Smooth muscle cell (in vitro differentiated cells): ENCODE data around the gene SCRN2. TPM values are rescaled to one million over a fixed set of nuclear protein-coding genes. Genes with fewer than 3 reads are reported as not detected.

Experiments
- DNase-seq: peaks from one replicate; lab custom pipeline; 2025; ENCODE audit not compliant: unreplicated experiment; lab: John Stamatoyannopoulos, UW
- H2AFZ ChIP-seq: fragments of 200-600 bp; sonication (generic); 2 replicates; pipeline ENCODE4 v1.6.0; 2016; ENCODE audit warnings: antibody characterized with exemption, low read depth, mild to moderate bottlenecking
- H3F3A ChIP-seq: fragments of 200-600 bp; sonication (generic); 2 replicates; pipeline ENCODE4 v1.6.0; 2017; ENCODE audit warnings: antibody characterized with exemption, low read depth
- H3K27ac ChIP-seq: fragments of 200-600 bp; sonication (generic); 2 replicates; pipeline ENCODE4 v1.5.1; 2016; ENCODE audit warnings: low read depth, mild to moderate bottlenecking
- H3K27me3 ChIP-seq: fragments of 200-600 bp; sonication (generic); 2 replicates; pipeline ENCODE4 v1.6.1; 2016; ENCODE audit warnings: low read depth, mild to moderate bottlenecking
- H3K36me3 ChIP-seq: fragments of 200-600 bp; sonication (generic); 2 replicates; pipeline ENCODE4 v1.5.1; 2016; ENCODE audit warnings: low read depth
- H3K4me1 ChIP-seq: fragments of 200-600 bp; sonication (generic); 2 replicates; pipeline ENCODE4 v1.5.1; 2016; ENCODE audit warnings: low read depth
- H3K4me2 ChIP-seq: fragments of 200-600 bp; sonication (generic); 2 replicates; pipeline ENCODE4 v1.6.0; 2016; ENCODE audit warnings: mild to moderate bottlenecking
- H3K4me3 ChIP-seq: fragments of 200-600 bp; sonication (generic); 2 replicates; pipeline ENCODE4 v1.5.1; 2016; ENCODE audit warnings: mild to moderate bottlenecking
- H3K79me2 ChIP-seq: fragments of 200-600 bp; sonication (generic); 2 replicates; pipeline ENCODE4 v1.6.0; 2016; ENCODE audit warnings: low read depth, mild to moderate bottlenecking
- H3K9ac ChIP-seq: fragments of 200-600 bp; sonication (generic); 2 replicates; pipeline ENCODE4 v1.6.0; 2016; ENCODE audit warnings: low read depth
- H3K9me3 ChIP-seq: fragments of 200-600 bp; sonication (generic); replicated peaks from 2 replicates; pipeline ENCODE4 v1.5.1; 2016; ENCODE audit warnings: low read depth
- H4K20me1 ChIP-seq: fragments of 200-600 bp; sonication (generic); 2 replicates; pipeline ENCODE4 v1.6.0; 2016; ENCODE audit warnings: low read depth
- WGBS: methylation state at CpG from one replicate; pipeline ENCODE4 v1.1.7; 2016; ENCODE audit warnings: low lambda C conversion rate; 5-methylcytosine and 5-hydroxymethylcytosine counted together
- polyA plus RNA-seq: library from polyadenylated mRNA; unstranded; fragments of >200 nt; fragmentation: Nextera tagmentation; extraction: Ambion mirVana; gene quantifications from 2 replicates; pipeline ENCODE4 v1.2.1, GENCODE V29; 2016
- total RNA-seq: library from RNA; depleted of rRNA; stranded (reverse); fragments of >200 nt; gene quantifications from 2 replicates; pipeline ENCODE4 v1.2.3, GENCODE V29; 2014
- TF ChIP-seq, protein P1 (sequence below): fragments of 200-600 bp; sonication (generic); IDR thresholded peaks from 2 replicates; pipeline ENCODE4 v1.5.1; 2017; ENCODE audit warnings: borderline replicate concordance, mild to moderate bottlenecking, antibody characterized with exemption; ENCODE audit not compliant: insufficient read depth, poor library complexity, severe bottlenecking

Gene SCRN2
- total and polyA plus RNA-seq, 2 experiments from 2014 or later = 16.0 to 49.4 TPM

DNA sequence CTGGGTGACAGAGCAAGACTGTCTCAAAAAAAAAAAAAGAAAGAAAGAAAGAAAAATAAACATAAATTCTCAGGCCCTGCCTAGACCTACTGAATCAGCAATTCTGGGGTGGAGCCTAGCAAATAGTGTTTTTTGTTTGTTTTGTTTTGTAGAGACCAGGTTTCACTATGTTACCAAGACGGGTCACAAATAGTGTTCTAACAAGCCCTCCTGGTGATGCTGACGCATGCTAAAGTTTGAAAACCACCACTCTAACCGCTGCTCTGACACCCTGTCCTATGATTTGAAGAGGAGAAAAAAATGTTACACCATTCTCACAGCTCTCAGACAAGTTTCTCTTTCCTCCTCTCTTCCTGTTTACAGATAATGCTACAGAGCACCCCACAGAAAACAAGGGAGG lies 11.2 kb downstream of the SCRN2 start:
- Histone ChIP-seq H3K9ac (no peak overlapping the region), H2AFZ (no peak overlapping the region), H4K20me1 (no peaks in the 10 kb centered on the region), H3K36me3 (no peaks in the 10 kb centered on the region), H3F3A (no peaks in the 10 kb centered on the region), H3K4me2 (no peak overlapping the region), H3K4me1 (peaks cover 5% of the 10 kb centered on the region), H3K27me3 (no peaks in the 10 kb centered on the region), H3K27ac (no peak overlapping the region), H3K9me3 (no peaks in the 10 kb centered on the region), H3K79me2 (peaks cover 25% of the 10 kb centered on the region), H3K4me3 (no peak overlapping the region)
- no peak for DNase-seq
- TF ChIP-seq, protein P1, sequence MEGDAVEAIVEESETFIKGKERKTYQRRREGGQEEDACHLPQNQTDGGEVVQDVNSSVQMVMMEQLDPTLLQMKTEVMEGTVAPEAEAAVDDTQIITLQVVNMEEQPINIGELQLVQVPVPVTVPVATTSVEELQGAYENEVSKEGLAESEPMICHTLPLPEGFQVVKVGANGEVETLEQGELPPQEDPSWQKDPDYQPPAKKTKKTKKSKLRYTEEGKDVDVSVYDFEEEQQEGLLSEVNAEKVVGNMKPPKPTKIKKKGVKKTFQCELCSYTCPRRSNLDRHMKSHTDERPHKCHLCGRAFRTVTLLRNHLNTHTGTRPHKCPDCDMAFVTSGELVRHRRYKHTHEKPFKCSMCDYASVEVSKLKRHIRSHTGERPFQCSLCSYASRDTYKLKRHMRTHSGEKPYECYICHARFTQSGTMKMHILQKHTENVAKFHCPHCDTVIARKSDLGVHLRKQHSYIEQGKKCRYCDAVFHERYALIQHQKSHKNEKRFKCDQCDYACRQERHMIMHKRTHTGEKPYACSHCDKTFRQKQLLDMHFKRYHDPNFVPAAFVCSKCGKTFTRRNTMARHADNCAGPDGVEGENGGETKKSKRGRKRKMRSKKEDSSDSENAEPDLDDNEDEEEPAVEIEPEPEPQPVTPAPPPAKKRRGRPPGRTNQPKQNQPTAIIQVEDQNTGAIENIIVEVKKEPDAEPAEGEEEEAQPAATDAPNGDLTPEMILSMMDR = no peak
- WGBS = 95% methylated on average over 3 of the region's 3 CpGs

DNA sequence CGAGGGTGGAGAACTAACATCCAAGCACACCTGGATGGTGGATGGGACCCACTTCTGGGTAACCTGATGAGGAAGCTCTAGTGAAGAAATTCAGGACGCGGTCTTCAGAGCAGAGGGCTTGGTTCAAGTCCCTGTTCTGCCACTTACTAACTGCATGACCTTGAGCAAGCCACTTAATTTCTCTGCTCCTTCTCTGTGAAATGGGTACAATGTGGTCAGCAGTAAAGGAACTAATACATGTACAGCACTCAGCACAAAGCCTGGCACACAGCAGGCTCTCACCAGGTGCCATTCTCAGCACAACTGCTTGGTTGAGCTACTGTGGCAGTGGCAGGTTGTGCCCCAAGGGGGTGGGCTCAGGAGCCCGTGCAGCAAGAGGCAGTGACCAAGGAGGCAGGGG lies 17.6 kb downstream of the SCRN2 start:
- Histone ChIP-seq H3K79me2 (no peaks in the 10 kb centered on the region), H4K20me1 (no peaks in the 10 kb centered on the region), H3K27ac (no peak overlapping the region), H3F3A (no peaks in the 10 kb centered on the region), H3K27me3 (no peaks in the 10 kb centered on the region), H3K9ac (no peak overlapping the region), H3K4me2 (no peak overlapping the region), H2AFZ (no peak overlapping the region), H3K4me1 (peaks cover 11% of the 10 kb centered on the region), H3K36me3 (no peaks in the 10 kb centered on the region), H3K9me3 (no peaks in the 10 kb centered on the region), H3K4me3 (no peak overlapping the region)
- TF ChIP-seq, protein P1 = no peak
- 97% methylated on average over 4 of the region's 4 CpGs for WGBS
- DNase-seq = no peak

DNA sequence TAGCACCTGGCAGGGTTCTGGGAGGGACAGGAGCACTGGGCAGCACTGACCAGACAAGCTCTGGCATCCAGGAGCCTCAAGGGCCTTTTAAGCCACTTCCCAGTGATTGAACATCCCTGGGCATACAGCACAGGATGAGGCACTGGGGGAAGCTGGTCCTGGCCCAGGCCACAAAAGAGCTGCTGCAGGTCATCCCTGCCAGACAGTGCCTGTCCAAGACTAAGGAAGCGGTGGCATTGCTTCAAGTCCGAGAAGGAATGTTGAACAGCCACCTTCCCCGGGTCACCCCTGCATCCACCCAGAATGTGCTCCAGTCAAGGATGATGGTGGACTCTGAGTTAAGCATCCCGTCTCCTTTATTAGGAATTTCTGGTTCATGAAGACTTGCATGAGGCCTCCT lies 18.3 kb downstream of the SCRN2 start:
- Histone ChIP-seq H3K9me3 (no peaks in the 10 kb centered on the region), H4K20me1 (no peaks in the 10 kb centered on the region), H3K36me3 (no peaks in the 10 kb centered on the region), H3K27ac (no peak overlapping the region), H3K4me2 (no peak overlapping the region), H3K9ac (no peak overlapping the region), H2AFZ (no peak overlapping the region), H3K4me3 (no peak overlapping the region), H3K4me1 (peaks cover 11% of the 10 kb centered on the region), H3K27me3 (no peaks in the 10 kb centered on the region), H3F3A (no peaks in the 10 kb centered on the region), H3K79me2 (no peaks in the 10 kb centered on the region)
- TF ChIP-seq, protein P1 = no peak
- no peak for DNase-seq
- 92% methylated on average over 4 of the region's 4 CpGs for WGBS
